ENCODE measurements around the gene NPR3.

The NPR3 gene

DNA sequence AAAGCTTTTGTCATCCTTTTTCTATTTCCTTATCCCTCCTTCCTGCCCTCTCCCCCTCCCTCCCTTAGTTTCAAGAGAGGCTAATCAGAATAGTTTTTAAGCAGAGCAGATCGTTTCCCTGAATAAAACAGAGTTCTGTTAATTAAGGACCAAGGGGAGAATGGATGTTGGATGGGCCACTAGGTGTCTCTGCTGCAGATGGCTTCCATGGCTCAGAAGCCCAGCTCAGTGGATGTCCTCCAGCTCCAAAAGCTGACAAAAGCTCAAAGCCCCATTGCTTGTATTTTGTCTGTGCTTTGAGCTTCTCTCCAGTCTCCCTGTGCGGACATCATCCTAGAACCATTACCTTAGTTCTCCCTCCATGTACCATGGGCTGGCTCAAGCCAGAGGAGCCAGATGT lies 21.0 kb upstream of the NPR3 start:
- no peak overlapping the region for H3K4me3 ChIP-seq (ENCODE audit: control insufficient read depth, low read depth, low read length)
- TF ChIP-seq, protein P1, sequence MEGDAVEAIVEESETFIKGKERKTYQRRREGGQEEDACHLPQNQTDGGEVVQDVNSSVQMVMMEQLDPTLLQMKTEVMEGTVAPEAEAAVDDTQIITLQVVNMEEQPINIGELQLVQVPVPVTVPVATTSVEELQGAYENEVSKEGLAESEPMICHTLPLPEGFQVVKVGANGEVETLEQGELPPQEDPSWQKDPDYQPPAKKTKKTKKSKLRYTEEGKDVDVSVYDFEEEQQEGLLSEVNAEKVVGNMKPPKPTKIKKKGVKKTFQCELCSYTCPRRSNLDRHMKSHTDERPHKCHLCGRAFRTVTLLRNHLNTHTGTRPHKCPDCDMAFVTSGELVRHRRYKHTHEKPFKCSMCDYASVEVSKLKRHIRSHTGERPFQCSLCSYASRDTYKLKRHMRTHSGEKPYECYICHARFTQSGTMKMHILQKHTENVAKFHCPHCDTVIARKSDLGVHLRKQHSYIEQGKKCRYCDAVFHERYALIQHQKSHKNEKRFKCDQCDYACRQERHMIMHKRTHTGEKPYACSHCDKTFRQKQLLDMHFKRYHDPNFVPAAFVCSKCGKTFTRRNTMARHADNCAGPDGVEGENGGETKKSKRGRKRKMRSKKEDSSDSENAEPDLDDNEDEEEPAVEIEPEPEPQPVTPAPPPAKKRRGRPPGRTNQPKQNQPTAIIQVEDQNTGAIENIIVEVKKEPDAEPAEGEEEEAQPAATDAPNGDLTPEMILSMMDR (IDR thresholded peaks at IDR 0.05; ENCODE audit: control insufficient read depth, insufficient read depth, low read depth, low read length, missing control alignments) = peak; percentile 30
- no peak for DNase-seq (ENCODE audit: low read depth)

DNA sequence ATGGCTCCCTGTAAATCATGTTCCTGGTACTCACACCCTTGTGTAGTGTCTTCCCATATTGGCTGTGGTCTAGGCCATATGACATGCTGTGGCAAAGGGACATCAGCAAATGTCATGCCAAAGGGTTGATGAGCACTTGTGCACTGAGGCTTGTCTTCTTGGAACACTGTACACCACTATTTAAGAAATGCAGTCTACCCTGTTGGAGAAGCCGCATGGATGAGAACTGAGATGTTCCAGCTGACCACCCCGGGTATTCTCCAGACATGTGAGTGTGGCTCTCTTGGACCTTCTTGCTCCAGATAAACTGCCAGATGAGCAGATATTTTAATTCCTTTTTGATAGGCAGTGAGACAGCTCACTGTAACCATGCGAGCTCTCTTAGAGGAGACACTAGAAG lies 20.5 kb upstream of the NPR3 start:
- TF ChIP-seq, protein P1 (IDR thresholded peaks at IDR 0.05; ENCODE audit: control insufficient read depth, insufficient read depth, low read depth, low read length, missing control alignments) = no peak
- no peak overlapping the region for H3K4me3 ChIP-seq (ENCODE audit: control insufficient read depth, low read depth, low read length)
- no peak for DNase-seq (ENCODE audit: low read depth)

DNA sequence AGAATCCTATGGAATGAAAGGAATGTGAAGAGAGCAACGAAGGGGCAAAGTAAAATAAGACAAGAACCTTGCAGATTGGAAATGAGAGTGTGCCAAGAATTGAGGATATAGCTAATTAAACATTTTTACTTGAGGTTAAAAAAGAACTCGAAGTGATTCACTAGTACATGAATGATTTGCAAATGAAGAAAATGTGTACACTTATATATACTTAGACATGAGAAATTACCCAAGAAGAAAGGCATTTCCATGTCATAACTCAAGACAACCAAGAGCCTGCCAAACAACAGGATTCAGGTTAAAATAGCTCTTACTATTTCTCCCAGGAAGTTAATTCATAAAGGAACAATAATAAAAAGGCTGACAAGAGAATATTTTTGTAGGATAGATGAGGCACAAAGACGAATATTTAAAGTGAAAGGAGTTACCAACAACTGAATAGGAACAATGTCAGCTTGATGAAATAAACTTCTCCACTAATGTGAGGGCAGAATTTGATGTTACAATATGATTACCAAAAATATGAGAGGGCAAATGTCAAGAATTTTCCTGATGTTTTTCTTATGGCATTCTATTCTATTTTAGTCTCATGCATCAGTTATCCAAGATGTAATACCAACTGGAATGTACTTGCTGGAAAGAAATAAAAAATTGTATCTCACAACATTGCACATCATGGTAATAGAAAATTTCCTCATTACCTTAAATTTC lies 18.9 kb upstream of the NPR3 start:
- no peak overlapping the region for H3K4me3 ChIP-seq (ENCODE audit: control insufficient read depth, low read depth, low read length)
- DNase-seq (ENCODE audit: low read depth) = peak; percentile 52
- TF ChIP-seq, protein P1 (IDR thresholded peaks at IDR 0.05; ENCODE audit: control insufficient read depth, insufficient read depth, low read depth, low read length, missing control alignments) = no peak

DNA sequence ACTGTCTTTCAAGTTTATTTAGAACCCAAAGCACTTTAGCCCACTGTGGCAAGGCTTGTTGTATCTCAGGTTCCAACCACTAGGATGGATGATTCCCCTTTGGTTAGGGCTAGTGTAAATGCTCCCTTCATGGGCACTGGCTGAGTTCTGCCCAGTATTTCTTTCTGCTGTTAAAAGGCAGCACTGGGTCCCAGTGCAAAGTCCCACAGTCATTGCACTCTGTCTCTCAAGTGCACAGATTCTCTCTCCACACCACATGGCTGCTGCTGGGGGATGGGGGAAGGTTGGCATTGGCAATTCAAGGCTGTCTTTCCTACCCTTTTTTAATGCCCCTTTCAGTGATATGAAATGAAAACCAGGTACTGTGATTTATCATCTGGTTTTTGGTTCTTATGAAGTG lies 7.2 kb upstream of the NPR3 start:
- TF ChIP-seq, protein P1 (IDR thresholded peaks at IDR 0.05; ENCODE audit: control insufficient read depth, insufficient read depth, low read depth, low read length, missing control alignments) = no peak
- no peak overlapping the region for H3K4me3 ChIP-seq (ENCODE audit: control insufficient read depth, low read depth, low read length)
- no peak for DNase-seq (ENCODE audit: low read depth)

DNA sequence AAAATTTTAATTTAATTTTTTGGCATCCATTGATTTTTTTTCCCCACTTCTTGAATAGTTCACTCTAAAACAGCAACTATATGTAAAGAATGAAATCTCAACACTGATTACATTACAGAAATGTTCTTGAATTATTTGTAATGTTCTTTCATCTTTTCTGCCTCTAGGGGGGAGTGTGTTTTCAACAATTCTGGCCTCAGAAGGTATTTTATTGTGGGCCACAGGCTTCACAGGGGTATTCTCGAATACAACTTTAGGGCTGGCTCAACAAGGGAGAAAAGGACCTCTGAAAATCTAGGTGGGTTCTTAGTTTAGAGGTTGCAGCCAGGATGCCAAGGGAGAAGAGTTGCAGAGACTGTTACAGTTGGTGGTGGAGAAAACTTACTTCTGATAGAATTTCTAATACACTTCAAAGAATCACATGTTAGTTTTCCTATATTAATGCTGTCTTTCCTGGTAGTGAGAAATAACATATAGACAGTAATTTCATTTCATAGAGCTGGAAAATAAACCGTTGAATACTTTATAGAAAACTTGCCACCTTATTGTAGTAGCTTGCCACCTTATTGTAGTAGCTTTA lies 3.6 kb upstream of the NPR3 start:
- no peak overlapping the region for H3K4me3 ChIP-seq (ENCODE audit: control insufficient read depth, low read depth, low read length)
- DNase-seq (ENCODE audit: low read depth) = no peak
- TF ChIP-seq, protein P1 (IDR thresholded peaks at IDR 0.05; ENCODE audit: control insufficient read depth, insufficient read depth, low read depth, low read length, missing control alignments) = peak; percentile 49

DNA sequence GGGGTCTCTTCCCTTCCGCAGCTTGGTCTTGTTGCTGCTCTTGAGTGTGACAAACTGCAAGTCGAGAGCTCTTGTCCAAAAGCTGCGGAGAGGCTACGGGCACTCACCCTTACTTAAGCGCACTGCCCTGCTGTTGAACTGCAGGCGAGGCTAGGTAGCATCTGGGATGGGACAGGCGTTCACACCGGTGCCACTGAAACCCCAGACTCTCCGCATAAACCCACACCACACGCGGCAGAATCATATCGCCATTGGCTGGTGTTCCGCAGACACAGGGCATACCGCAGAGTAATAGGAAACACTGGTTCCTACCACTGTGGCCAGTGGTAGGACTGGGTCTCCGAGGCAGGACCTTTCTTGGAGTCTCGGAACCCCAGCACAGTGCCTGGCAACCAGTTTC lies 2.2 kb upstream of the NPR3 start:
- TF ChIP-seq, protein P1 (IDR thresholded peaks at IDR 0.05; ENCODE audit: control insufficient read depth, insufficient read depth, low read depth, low read length, missing control alignments) = no peak
- H3K4me3 ChIP-seq (ENCODE audit: control insufficient read depth, low read depth, low read length) = no peak overlapping the region
- no peak for DNase-seq (ENCODE audit: low read depth)
